B cell (primary cell): ENCODE results near the gene MMP14.

ENCODE experiments used
- CTCF ChIP-seq: fragments of 200-600 bp; IDR thresholded peaks from one replicate; pipeline ENCODE4 v1.8.0; 2022; ENCODE audit warnings: antibody characterized with exemption, mild to moderate bottlenecking
- EZH2 ChIP-seq: IDR thresholded peaks from 2 replicates; pipeline ENCODE4 v1.6.1; 2012; ENCODE audit warnings: borderline replicate concordance, low read depth, mild to moderate bottlenecking, moderate library complexity, low read length; ENCODE audit not compliant: insufficient read depth, poor library complexity, severe bottlenecking

- TF ChIP-seq CTCF = no peak
- TF ChIP-seq EZH2 = no peak
Observed at GRCh38 chr14:22847661-22848341, 11.4 kb downstream of the MMP14 start.
